GM18502 (cell line): ENCODE results near the gene ST3GAL4.

Source experiments
- ATAC-seq: cut with Tn5 transposase; IDR thresholded peaks from one replicate; pipeline ENCODE4 v1.9.1; 2021; ENCODE audit warnings: mild to moderate bottlenecking; ENCODE audit not compliant: unreplicated experiment, poor library complexity

Gene ST3GAL4

GRCh38 chr11:126400019-126400418 lies 44.5 kb downstream of the ST3GAL4 start:
- ATAC-seq: no peak

GRCh38 chr11:126400479-126400878 lies 45.0 kb downstream of the ST3GAL4 start:
- no peak for ATAC-seq

- ATAC-seq: no peak
Measured at GRCh38 chr11:126403022-126403581, 47.6 kb downstream of the ST3GAL4 start.

DNA sequence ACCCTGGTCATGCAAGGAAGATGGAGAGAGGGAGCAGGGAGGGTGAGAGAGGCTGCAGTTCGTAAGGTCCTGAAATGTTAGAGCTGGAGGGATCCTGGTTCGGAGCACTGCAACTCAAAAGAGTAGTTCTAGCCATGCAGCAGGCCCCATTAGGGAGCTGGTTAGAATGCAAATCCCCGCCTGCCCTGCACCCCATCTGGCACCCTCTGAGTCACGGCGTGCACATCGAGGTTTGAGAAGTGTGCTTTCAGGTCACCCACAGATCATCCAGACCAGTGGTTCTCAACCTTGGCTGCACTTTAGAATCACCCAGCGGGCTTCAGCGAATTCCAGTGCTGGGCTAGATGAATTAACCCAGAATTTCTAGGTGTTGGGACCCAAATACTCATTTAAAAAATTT lies 48.2 kb downstream of the ST3GAL4 start:
- ATAC-seq: peak; percentile 97

GRCh38 chr11:126404367-126404766 lies 48.9 kb downstream of the ST3GAL4 start:
- ATAC-seq: no peak

DNA sequence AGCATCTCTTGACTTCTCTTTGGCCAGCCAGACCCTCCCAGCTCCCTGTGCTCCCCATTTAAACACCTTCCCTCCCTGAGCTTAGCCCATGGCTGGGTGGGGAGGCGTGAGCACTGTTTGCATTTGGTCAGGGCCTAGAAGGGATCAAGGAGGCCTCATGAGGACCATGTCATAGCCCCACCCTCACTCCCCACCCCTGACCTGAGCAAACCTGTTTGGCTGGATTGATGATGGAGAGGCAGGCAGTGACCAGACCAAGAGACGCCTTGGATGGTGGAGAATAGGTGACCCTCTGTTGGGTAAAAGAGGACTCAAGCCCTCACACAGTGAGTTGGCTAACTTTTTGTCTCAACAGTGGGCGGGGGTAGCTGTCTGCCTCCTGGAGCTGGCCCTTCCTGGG lies 49.9 kb downstream of the ST3GAL4 start:
- ATAC-seq: no peak

- ATAC-seq: no peak
Measured at GRCh38 chr11:126405906-126406305, 50.4 kb downstream of the ST3GAL4 start.

DNA sequence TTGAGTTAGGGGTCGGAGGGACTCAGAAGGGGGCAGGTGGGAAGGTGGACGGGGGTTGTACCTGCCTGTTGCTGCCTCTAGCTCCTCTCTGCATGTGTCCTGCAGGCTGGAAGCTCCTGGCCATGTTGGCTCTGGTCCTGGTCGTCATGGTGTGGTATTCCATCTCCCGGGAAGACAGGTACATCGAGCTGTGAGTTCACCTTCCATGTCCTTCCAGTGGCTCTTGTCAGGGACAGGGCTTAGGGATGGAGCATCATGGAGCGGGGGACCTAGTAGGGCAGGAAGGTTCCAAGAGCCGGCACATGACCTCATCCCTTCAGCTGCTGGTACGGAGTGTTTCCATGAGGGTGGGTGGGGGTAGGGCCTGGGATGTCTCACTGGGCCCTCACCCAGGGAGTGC lies 50.9 kb downstream of the ST3GAL4 start:
- no peak for ATAC-seq

DNA sequence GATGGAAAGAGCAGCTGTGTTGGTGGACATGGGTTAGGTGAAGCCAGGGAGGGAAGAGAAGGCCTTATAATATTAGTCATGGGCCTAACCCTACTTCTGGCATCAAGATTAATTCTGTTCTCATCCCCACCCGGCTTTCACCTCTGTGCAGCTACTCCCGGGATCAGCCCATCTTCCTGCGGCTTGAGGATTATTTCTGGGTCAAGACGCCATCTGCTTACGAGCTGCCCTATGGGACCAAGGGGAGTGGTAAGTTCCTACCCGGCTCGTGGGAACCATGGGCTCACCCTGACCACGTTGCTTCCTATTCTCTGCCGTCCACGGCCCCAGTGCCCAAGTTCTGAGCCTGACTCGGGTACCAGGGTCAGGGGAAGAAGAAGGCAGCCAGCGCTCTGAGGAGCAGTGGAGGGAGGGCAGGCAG lies 51.6 kb downstream of the ST3GAL4 start:
- no peak for ATAC-seq

- no peak for ATAC-seq
Measured at GRCh38 chr11:126407682-126408288, 52.3 kb downstream of the ST3GAL4 start.

DNA sequence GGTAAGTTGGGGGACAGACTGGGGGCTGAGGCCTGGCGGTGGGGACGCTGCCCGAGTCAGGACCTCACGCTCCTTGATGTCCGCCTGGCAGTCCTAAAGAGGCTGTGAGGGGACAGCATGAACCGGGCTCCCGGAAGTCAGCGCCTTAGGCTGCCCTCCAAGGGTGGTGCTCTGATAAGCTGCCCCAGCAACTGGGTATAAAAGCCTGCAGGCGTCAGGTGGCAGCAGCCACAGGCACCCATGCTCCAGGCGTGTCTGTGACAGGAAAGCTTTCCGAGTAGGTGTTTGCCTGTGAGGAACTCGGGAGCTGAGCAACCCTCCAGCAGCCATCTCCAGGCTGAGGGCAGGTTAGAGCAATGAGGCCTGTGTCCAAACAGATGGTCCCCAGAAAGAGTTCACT lies 53.0 kb downstream of the ST3GAL4 start:
- ATAC-seq: no peak

GRCh38 chr11:126408901-126409619 lies 53.6 kb downstream of the ST3GAL4 start:
- ATAC-seq: no peak

GRCh38 chr11:126409620-126409985 lies 54.1 kb downstream of the ST3GAL4 start:
- no peak for ATAC-seq

GRCh38 chr11:126410649-126411048 lies 55.2 kb downstream of the ST3GAL4 start:
- no peak for ATAC-seq

DNA sequence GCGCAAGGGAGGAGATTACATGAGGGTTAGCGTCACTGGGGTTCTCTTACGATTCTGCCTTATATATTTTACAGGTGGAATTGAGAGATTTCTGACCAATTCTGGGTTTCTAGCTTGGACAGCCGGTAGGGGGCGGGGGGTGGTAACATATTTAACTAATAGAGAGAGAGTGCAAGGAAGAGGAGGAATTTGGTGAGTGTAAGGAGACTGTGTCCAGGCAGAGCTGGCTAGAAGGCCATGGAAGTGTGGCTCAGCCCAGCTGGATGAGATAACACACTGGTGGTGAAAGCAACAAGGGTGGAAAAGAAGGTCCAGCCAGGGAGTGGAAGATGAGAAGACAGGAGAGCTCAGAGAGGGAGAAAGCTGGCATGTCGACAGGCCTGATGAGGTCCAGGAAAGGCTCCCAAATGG lies 56.5 kb downstream of the ST3GAL4 start:
- ATAC-seq: no peak

DNA sequence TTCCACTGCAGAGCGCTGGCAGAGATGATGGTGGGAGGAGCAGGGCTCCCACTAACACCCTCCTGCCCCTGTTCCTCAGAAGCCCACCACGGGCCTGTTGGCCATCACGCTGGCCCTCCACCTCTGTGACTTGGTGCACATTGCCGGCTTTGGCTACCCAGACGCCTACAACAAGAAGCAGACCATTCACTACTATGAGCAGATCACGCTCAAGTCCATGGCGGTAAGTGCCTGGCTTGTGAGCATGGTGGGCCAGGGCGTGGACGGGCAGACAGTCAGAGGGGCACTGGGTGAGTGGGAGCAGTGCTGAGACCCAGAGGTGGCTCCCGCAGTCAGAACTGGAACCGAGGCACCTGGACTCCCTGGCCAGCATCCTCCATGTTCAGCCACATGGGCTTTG lies 57.9 kb downstream of the ST3GAL4 start:
- no peak for ATAC-seq

DNA sequence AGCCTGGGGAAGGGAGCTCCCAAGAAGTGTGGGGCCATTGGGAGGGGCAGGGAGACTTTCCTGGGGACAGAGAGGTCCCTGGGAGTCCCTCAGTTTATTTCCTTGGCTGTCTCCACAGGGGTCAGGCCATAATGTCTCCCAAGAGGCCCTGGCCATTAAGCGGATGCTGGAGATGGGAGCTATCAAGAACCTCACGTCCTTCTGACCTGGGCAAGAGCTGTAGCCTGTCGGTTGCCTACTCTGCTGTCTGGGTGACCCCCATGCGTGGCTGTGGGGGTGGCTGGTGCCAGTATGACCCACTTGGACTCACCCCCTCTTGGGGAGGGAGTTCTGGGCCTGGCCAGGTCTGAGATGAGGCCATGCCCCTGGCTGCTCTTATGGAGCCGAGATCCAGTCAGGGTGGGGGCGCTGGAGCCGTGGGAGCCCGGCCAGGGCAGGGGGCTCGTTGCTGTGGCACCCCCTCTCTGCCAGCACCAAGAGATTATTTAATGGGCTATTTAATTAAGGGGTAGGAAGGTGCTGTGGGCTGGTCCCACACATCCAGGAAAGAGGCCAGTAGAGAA lies 58.4 kb downstream of the ST3GAL4 start:
- no peak for ATAC-seq

DNA sequence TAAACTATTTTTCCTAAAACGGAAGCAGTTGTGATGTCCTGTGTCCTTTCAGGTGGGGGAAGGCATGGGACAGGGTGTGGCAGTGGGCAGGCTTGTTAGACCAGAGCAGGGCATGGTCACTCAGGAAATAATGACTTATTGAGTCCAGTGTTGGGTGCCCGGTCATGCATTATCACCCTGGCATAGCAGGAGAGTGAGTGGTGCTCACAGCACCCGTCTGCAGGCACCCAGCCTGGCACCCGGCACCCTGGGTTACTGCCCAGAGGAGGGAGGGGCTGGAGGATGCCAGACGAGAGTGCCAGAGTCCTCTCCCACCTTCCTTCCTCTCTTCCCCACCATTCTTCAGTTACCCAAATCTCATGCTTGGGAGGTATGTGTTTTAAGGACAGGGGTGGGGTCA lies 59.1 kb downstream of the ST3GAL4 start:
- no peak for ATAC-seq

DNA sequence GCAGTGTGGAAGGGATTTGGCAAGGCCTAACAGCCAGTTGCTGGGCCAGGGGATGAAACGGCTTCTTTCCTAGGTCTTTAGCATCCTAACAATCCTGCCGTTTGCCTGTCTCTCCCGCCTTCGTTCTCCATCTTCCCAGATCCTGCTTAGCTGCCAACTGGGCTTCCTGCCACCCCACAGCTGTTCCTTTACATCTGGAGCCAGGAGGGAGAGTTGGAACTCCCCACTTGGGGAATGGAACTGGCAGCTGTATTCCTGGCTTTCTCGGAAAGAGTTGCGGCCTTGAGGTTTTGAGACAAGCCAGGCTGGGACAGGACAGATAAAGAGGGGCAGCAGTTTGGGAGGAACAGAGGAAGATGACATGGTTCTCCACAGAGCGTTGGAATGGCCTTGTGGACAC lies 59.6 kb downstream of the ST3GAL4 start:
- ATAC-seq: no peak

DNA sequence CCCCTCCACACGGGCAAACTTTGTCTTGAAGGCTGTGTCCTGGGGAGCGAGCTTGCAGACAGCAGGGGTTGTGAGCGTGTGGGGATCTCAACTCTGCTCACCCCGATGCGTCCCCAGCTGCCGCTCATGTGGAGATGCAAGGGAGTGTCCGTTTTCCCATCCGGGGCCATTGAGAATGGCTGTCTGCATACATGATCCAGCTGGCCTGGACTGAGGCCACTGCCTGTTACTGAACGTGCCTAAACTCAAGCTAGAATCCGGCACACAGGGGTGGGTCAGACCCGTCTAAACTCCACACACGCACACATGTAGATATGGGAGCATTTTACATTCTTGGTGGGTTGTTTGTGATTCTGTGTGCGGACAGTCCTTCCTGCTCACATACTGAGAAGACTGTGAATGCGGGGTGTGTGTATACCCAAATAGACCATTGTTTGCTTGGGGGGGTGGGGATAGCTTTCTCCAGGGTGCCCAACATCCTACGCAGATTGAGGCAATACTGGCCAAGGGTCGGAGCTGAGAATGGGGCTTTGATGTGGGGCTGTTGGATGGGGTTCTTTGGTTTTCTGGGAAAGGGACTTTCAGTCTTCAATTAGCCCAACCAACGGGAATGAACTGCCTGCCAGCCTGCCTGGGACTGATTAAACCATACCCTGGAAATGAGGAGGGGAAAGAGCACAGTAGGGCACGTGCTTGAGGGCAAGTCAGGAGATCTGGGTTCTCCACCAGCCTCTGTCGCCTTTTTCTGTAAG lies 60.4 kb downstream of the ST3GAL4 start:
- ATAC-seq: no peak

DNA sequence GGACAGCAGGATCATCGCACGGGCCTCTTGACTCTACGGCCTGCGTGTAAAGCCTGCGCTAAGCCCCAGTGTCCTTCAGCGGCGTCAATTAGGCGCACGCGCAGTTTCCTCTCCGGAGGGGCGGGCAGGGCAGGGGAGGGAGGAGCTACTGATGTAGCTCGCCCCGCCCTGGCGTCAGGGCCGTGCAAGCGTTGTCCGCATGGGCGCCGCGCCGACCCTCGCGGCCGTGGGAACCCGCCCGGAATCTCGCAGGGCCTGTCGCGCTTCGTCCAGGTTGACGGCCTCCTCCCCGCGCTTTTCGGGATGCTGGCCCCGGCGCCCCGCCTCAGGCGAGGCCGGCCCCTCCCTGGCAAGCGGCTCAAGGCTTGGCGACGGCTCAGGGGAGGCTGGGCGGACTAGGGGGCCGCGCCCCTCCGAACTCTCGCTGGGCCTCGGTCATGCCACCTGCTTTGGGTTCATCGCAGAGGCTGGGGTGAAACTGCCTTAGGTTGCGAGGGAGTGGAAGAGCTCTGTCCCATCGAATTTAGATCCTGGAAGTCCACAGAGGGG lies 61.1 kb downstream of the ST3GAL4 start:
- ATAC-seq: peak; percentile 88
